ENCODE measurements around the gene CDK19. TPM values are rescaled to one million over a fixed set of nuclear protein-coding genes. Genes with fewer than 3 reads are reported as not detected.

Gene CDK19
- total RNA-seq, 1 experiment from 2014 or later = 36.8 TPM

GRCh38 chr6:110831405-110831804 is 16.1 kb upstream of the CDK19 start:
- H3K27ac ChIP-seq = no peak overlapping the region
- H3K79me2 ChIP-seq (ENCODE audit: low read depth) = no peaks in the 10 kb centered on the region
- no peak overlapping the region for H3K4me3 ChIP-seq
- H3K36me3 ChIP-seq (ENCODE audit: low read depth) = no peaks in the 10 kb centered on the region
- 0 out of 2 replicates have a peak, but pooled peaks cover under 1% of the 10 kb centered on the region for H4K20me1 ChIP-seq (ENCODE audit: insufficient read depth)
- H3K9me3 ChIP-seq (ENCODE audit: insufficient read depth, low read depth) = no peaks in the 10 kb centered on the region
- ChIA-PET POLR2A (ENCODE audit: unreplicated experiment) (no interaction called here), CTCF (no interaction called here)
- no peaks in the 10 kb centered on the region for H3K27me3 ChIP-seq (ENCODE audit: insufficient read depth, low read depth)
- TF ChIP-seq CTCF (conservative IDR thresholded peaks at IDR 0.05) (no peak), EZH2 (IDR thresholded peaks at IDR 0.05; ENCODE audit: low read depth) (no peak)
- no peaks in the 10 kb centered on the region for H3K9me2 ChIP-seq (ENCODE audit: insufficient read depth)
- peaks cover 28% of the 10 kb centered on the region for H3F3A ChIP-seq (ENCODE audit: insufficient read depth, low read depth)
- H3K4me2 ChIP-seq = no peak overlapping the region
- no TSS peak for BruUV-seq (replicated peaks)
- intact Hi-C loops (cut with micrococcal nuclease; ENCODE audit: unreplicated experiment) = no loop called here
- DNase-seq = no peak
- H2AFZ ChIP-seq = no peak overlapping the region
- H3K4me1 ChIP-seq (replicated peaks; ENCODE audit: insufficient read depth) = peaks cover 28% of the 10 kb centered on the region

GRCh38 chr6:110828396-110828795 is 13.1 kb upstream of the CDK19 start:
- CTCF ChIA-PET = interaction anchor here (0.8 kb wide), 1 partner anchor 12 kb away, joined by 4 read pairs; no protein-coding TSS in a partner anchor
- POLR2A ChIA-PET (ENCODE audit: unreplicated experiment) = interaction anchor here (0.9 kb wide), 1 partner anchor 46 kb away, joined by 9 read pairs; the partner anchor contains the start of gene AMD1
- peaks cover 37% of the 10 kb centered on the region for H3K4me1 ChIP-seq (replicated peaks; ENCODE audit: insufficient read depth)

GRCh38 chr6:110826236-110827129 is 11.2 kb upstream of the CDK19 start:
- H3K79me2 ChIP-seq (ENCODE audit: low read depth) = no peaks in the 10 kb centered on the region
- H3K4me2 ChIP-seq = peak overlapping the region; percentile 57
- no peak overlapping the region; the same call in 1 of the 2 replicates for H3K4me3 ChIP-seq
- H2AFZ ChIP-seq = peak overlapping the region; percentile 78
- TF ChIP-seq CTCF (conservative IDR thresholded peaks at IDR 0.05) (no peak), EZH2 (IDR thresholded peaks at IDR 0.05; ENCODE audit: low read depth) (no peak)
- ChIA-PET CTCF (interaction anchor here (0.6 kb wide), 1 partner anchor 48 kb away, joined by 3 read pairs; the partner anchor contains the start of gene AMD1), POLR2A (ENCODE audit: unreplicated experiment) (no interaction called here)
- intact Hi-C loops (cut with micrococcal nuclease; ENCODE audit: unreplicated experiment) = no loop called here
- H3K9me2 ChIP-seq (ENCODE audit: insufficient read depth) = no peaks in the 10 kb centered on the region
- peaks cover 37% of the 10 kb centered on the region for H3K4me1 ChIP-seq (replicated peaks; ENCODE audit: insufficient read depth)
- H3K36me3 ChIP-seq (ENCODE audit: low read depth) = no peaks in the 10 kb centered on the region
- no peaks in the 10 kb centered on the region for H3K9me3 ChIP-seq (ENCODE audit: insufficient read depth, low read depth)
- H3K27me3 ChIP-seq (ENCODE audit: insufficient read depth, low read depth) = no peaks in the 10 kb centered on the region
- no TSS peak for BruUV-seq (replicated peaks)
- peaks cover 33% of the 10 kb centered on the region for H3F3A ChIP-seq (ENCODE audit: insufficient read depth, low read depth)
- DNase-seq = peak; percentile 26 to 95
- H4K20me1 ChIP-seq (ENCODE audit: insufficient read depth) = no peaks in the 10 kb centered on the region
- peak overlapping the region; percentile 80 for H3K27ac ChIP-seq

More at GRCh38 chr6:110828396-110828795, 13.1 kb upstream of the CDK19 start:
- Histone ChIP-seq H3K9me2 (ENCODE audit: insufficient read depth) (no peaks in the 10 kb centered on the region), H3K4me2 (peak overlapping the region; percentile 29; the same call in 1 of the 2 replicates), H2AFZ (no peak overlapping the region), H3K36me3 (ENCODE audit: low read depth) (no peaks in the 10 kb centered on the region), H3K9me3 (ENCODE audit: insufficient read depth, low read depth) (no peaks in the 10 kb centered on the region), H3K4me3 (no peak overlapping the region), H4K20me1 (ENCODE audit: insufficient read depth) (no peaks in the 10 kb centered on the region), H3F3A (ENCODE audit: insufficient read depth, low read depth) (peaks cover 33% of the 10 kb centered on the region), H3K27me3 (ENCODE audit: insufficient read depth, low read depth) (no peaks in the 10 kb centered on the region), H3K79me2 (ENCODE audit: low read depth) (no peaks in the 10 kb centered on the region), H3K27ac (peak overlapping the region; percentile 80)
- DNase-seq = peak; percentile 29 to 97
- no TSS peak for BruUV-seq (replicated peaks)
- intact Hi-C loops (cut with micrococcal nuclease; ENCODE audit: unreplicated experiment) = no loop called here
- TF ChIP-seq EZH2 (IDR thresholded peaks at IDR 0.05; ENCODE audit: low read depth) (no peak), CTCF (conservative IDR thresholded peaks at IDR 0.05) (no peak)

Measured in PC-9 (cell line).